BE2C (cell line): ENCODE measurements around the gene RARRES1.

ENCODE experiments used
- DNase-seq: peaks from one replicate; pipeline ENCODE4 v3.0.0-alpha.2; 2020
- H3K27me3 ChIP-seq: fragments of 250-450 bp; sonication (Bioruptor Pico); 2 replicates; pipeline ENCODE4 v1.5.1; 2020; ENCODE audit warnings: mild to moderate bottlenecking
- H3K36me3 ChIP-seq: fragments of 250-450 bp; sonication (Bioruptor Pico); 2 replicates; pipeline ENCODE4 v1.5.1; 2020; ENCODE audit warnings: mild to moderate bottlenecking
- H3K4me1 ChIP-seq: fragments of 250-450 bp; sonication (Bioruptor Pico); 2 replicates; pipeline ENCODE4 v1.5.1; 2020
- H3K4me3 ChIP-seq: 2 replicates; pipeline ENCODE4 v1.5.1; 2011; ENCODE audit warnings: low read depth, low read length
- H3K9me3 ChIP-seq: fragments of 250-450 bp; sonication (Bioruptor Pico); 2 replicates; pipeline ENCODE4 v1.5.1; 2020
- CTCF ChIP-seq: IDR thresholded peaks from 2 replicates; pipeline ENCODE4 v1.5.1; 2012; ENCODE audit warnings: mild to moderate bottlenecking, low read depth, low read length

RARRES1 gene

GRCh38 chr3:158659454-158660237 lies 72.6 kb downstream of the RARRES1 start:
- peak; percentile 84 for TF ChIP-seq CTCF
- peaks cover 74% of the 10 kb centered on the region for H3K36me3 ChIP-seq
- H3K4me3 ChIP-seq: no peak overlapping the region
- no peaks in the 10 kb centered on the region for H3K4me1 ChIP-seq
- no peaks in the 10 kb centered on the region for H3K9me3 ChIP-seq
- peak; percentile 57 for DNase-seq
- H3K27me3 ChIP-seq: no peaks in the 10 kb centered on the region

GRCh38 chr3:158658889-158659288 lies 73.4 kb downstream of the RARRES1 start:
- no peak for TF ChIP-seq CTCF
- H3K27me3 ChIP-seq: no peaks in the 10 kb centered on the region
- DNase-seq: no peak
- H3K9me3 ChIP-seq: no peaks in the 10 kb centered on the region
- H3K4me3 ChIP-seq: no peak overlapping the region
- H3K36me3 ChIP-seq: peaks cover 72% of the 10 kb centered on the region
- H3K4me1 ChIP-seq: no peaks in the 10 kb centered on the region

- Histone ChIP-seq H3K27me3 (no peaks in the 10 kb centered on the region), H3K4me1 (peaks cover 3% of the 10 kb centered on the region; the same call in 1 of the 2 replicates), H3K36me3 (peaks cover 59% of the 10 kb centered on the region), H3K9me3 (no peaks in the 10 kb centered on the region), H3K4me3 (no peak overlapping the region)
- no peak for DNase-seq
- TF ChIP-seq CTCF: no peak
Measured at GRCh38 chr3:158652463-158652862, 79.8 kb downstream of the RARRES1 start.

GRCh38 chr3:158651192-158651591 lies 81.1 kb downstream of the RARRES1 start:
- Histone ChIP-seq H3K4me3 (no peak overlapping the region), H3K27me3 (no peaks in the 10 kb centered on the region), H3K4me1 (peaks cover 3% of the 10 kb centered on the region; the same call in 1 of the 2 replicates), H3K9me3 (no peaks in the 10 kb centered on the region), H3K36me3 (peaks cover 60% of the 10 kb centered on the region)
- TF ChIP-seq CTCF: no peak
- DNase-seq: no peak

- Histone ChIP-seq H3K4me3 (no peak overlapping the region), H3K27me3 (no peaks in the 10 kb centered on the region), H3K4me1 (peaks cover 3% of the 10 kb centered on the region; the same call in 1 of the 2 replicates), H3K36me3 (peaks cover 52% of the 10 kb centered on the region), H3K9me3 (no peaks in the 10 kb centered on the region)
- DNase-seq: no peak
- no peak for TF ChIP-seq CTCF
Measured at GRCh38 chr3:158649791-158650190, 82.5 kb downstream of the RARRES1 start.
